MM.1S (cell line): ENCODE data around the gene ZNF385A.

Experiments used
- DNase-seq: peaks from one replicate; pipeline ENCODE4 v3.0.0-alpha.2; 2015
- H2AFZ ChIP-seq: fragments of 300-600 bp; sonication (generic); 2 replicates; pipeline ENCODE4 v1.6.0; 2016; ENCODE audit warnings: antibody characterized with exemption, low read length
- H3F3A ChIP-seq: fragments of 300-600 bp; sonication (generic); 2 replicates; pipeline ENCODE4 v1.6.1; 2016; ENCODE audit warnings: mild to moderate bottlenecking, antibody characterized with exemption, low read length, moderate library complexity, mixed read lengths; ENCODE audit not compliant: insufficient read depth
- H3K27ac ChIP-seq: fragments of 300-600 bp; sonication (generic); 2 replicates; pipeline ENCODE4 v1.5.1; 2016; ENCODE audit warnings: mild to moderate bottlenecking, low read length
- H3K27me3 ChIP-seq: fragments of 300-600 bp; sonication (generic); replicated peaks from 2 replicates; pipeline ENCODE4 v1.6.0; 2016; ENCODE audit warnings: low read length; ENCODE audit not compliant: insufficient read depth
- H3K36me3 ChIP-seq: fragments of 300-600 bp; sonication (generic); replicated peaks from 2 replicates; pipeline ENCODE4 v1.6.1; 2016; ENCODE audit warnings: mild to moderate bottlenecking, low read length, mixed read lengths; ENCODE audit not compliant: insufficient read depth
- H3K4me1 ChIP-seq: fragments of 300-600 bp; sonication (generic); 2 replicates; pipeline ENCODE4 v1.6.1; 2016; ENCODE audit warnings: low read length, mixed read lengths
- H3K4me2 ChIP-seq: fragments of 300-600 bp; sonication (generic); 2 replicates; pipeline ENCODE4 v1.6.0; 2016; ENCODE audit warnings: low read depth, low read length
- H3K4me3 ChIP-seq: fragments of 300-600 bp; sonication (generic); 2 replicates; pipeline ENCODE4 v1.5.1; 2016; ENCODE audit warnings: low read length, mixed read lengths
- H3K79me2 ChIP-seq: fragments of 300-600 bp; sonication (generic); 2 replicates; pipeline ENCODE4 v1.6.1; 2016; ENCODE audit warnings: mixed run types, low read length, mixed read lengths
- H3K9ac ChIP-seq: fragments of 300-600 bp; sonication (generic); 2 replicates; pipeline ENCODE4 v1.6.1; 2016; ENCODE audit warnings: low read length, mixed read lengths
- H3K9me2 ChIP-seq: fragments of 300-600 bp; sonication (generic); replicated peaks from 2 replicates; pipeline ENCODE4 v1.6.1; 2016; ENCODE audit warnings: mild to moderate bottlenecking, low read length, mixed read lengths; ENCODE audit not compliant: insufficient read depth
- H3K9me3 ChIP-seq: fragments of 300-600 bp; sonication (generic); replicated peaks from 2 replicates; pipeline ENCODE4 v1.6.1; 2016; ENCODE audit warnings: mild to moderate bottlenecking, low read length, mixed read lengths; ENCODE audit not compliant: insufficient read depth
- H4K20me1 ChIP-seq: fragments of 300-600 bp; sonication (generic); 2 replicates; pipeline ENCODE4 v1.6.1; 2016; ENCODE audit warnings: mild to moderate bottlenecking, low read length, moderate library complexity, mixed read lengths; ENCODE audit not compliant: insufficient read depth
- EZH2 ChIP-seq: fragments of 300-600 bp; sonication (generic); optimal IDR thresholded peaks from 2 replicates; pipeline ENCODE3; 2017; ENCODE audit warnings: low read depth, mild to moderate bottlenecking, antibody characterized with exemption, low read length, mixed read lengths
- EZH2phosphoT487 ChIP-seq: fragments of 300-600 bp; sonication (generic); IDR thresholded peaks from 2 replicates; pipeline ENCODE4 v1.6.1; 2018; ENCODE audit warnings: antibody characterized with exemption, low read length
- TF ChIP-seq, protein P1 (sequence below): fragments of 300-600 bp; sonication (generic); IDR thresholded peaks from 2 replicates; pipeline ENCODE4 v1.5.1; 2016; ENCODE audit warnings: antibody characterized with exemption, low read length, mixed read lengths

ZNF385A gene

DNA sequence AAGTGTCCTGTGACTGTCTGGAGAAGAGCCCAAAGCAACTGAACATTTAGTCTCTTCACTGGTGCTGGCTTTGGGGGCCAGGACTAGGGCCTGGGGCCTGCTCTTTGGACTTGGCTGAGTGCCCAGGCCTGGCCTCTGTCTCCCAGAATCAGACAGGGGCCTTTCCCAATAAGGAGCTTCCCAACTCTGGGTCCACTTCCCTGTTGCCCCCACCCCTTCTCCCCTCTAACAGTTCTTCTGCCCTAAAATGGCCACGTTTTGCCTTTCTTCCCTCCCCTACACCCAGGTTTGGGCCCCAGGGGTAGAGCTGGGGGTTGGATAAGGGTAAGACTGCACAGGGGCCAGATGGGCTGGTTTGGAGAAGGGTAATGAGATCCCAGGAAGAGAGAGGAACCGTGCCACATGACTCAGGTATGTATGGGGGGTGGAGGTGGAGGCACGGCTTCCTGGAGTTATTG is 44.5 kb upstream of the ZNF385A start:
- H3K4me1 ChIP-seq = no peaks in the 10 kb centered on the region
- no peak overlapping the region for H3K9ac ChIP-seq
- H3F3A ChIP-seq = no peaks in the 10 kb centered on the region
- TF ChIP-seq, protein P1, sequence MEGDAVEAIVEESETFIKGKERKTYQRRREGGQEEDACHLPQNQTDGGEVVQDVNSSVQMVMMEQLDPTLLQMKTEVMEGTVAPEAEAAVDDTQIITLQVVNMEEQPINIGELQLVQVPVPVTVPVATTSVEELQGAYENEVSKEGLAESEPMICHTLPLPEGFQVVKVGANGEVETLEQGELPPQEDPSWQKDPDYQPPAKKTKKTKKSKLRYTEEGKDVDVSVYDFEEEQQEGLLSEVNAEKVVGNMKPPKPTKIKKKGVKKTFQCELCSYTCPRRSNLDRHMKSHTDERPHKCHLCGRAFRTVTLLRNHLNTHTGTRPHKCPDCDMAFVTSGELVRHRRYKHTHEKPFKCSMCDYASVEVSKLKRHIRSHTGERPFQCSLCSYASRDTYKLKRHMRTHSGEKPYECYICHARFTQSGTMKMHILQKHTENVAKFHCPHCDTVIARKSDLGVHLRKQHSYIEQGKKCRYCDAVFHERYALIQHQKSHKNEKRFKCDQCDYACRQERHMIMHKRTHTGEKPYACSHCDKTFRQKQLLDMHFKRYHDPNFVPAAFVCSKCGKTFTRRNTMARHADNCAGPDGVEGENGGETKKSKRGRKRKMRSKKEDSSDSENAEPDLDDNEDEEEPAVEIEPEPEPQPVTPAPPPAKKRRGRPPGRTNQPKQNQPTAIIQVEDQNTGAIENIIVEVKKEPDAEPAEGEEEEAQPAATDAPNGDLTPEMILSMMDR = no peak
- no peak for TF ChIP-seq EZH2
- no peak for TF ChIP-seq EZH2phosphoT487
- H4K20me1 ChIP-seq = no peaks in the 10 kb centered on the region
- DNase-seq = no peak
- no peaks in the 10 kb centered on the region for H3K9me3 ChIP-seq
- no peaks in the 10 kb centered on the region for H3K79me2 ChIP-seq
- no peaks in the 10 kb centered on the region for H3K9me2 ChIP-seq
- H3K36me3 ChIP-seq = no peaks in the 10 kb centered on the region
- no peak overlapping the region for H2AFZ ChIP-seq
- H3K4me2 ChIP-seq = no peak overlapping the region
- H3K27ac ChIP-seq = no peak overlapping the region
- peaks cover 30% of the 10 kb centered on the region for H3K27me3 ChIP-seq
- H3K4me3 ChIP-seq = no peak overlapping the region

DNA sequence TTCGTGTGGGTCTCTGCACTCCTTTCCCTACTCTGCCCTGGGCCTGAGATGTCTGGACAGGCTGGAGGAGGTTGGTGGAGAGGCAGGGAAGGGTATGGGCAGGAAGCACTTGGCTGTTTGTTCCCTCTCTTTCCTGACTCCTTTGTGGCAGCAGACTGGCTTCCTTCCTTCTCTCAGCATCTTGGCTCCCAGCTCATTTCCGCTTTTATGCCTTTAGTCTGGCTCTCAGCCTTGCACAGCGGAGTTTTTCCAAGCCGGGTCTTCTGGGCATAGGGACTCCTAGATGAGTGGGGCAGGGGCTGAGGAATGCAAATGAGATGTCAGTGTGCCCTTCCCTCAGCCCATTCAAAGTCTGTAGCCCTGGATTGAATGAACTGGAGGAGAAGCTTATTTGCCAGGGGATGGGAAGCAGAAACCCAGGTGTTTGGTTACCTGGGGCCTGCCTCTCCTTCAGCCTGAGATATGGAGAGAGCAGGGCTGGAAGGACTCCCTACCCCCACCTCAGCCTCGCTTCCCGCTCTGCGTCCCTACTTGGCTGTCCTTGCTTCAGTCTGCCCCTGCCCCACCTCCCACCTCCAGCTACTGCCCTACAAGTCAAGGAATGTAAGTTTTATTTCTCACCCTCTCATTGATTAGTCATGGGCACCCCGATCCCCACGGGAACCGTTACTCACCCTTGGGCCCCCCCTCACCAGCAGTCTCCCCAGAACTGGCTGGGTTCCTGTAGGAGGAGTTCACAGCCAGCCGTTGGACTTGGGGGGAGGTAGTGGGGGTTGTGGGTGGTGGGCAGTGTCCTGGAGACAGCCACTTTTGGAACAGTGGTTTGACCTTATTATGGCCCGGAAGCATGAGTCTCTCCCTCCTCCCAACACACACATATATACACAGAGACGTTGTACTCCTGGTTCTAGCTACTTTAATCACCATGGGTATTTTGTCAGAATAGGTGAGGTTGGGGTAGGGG is 43.8 kb upstream of the ZNF385A start:
- H3K9ac ChIP-seq = no peak overlapping the region
- H3K4me1 ChIP-seq = no peaks in the 10 kb centered on the region
- no peaks in the 10 kb centered on the region for H3K79me2 ChIP-seq
- no peak overlapping the region for H2AFZ ChIP-seq
- no peak overlapping the region for H3K4me2 ChIP-seq
- no peaks in the 10 kb centered on the region for H3K36me3 ChIP-seq
- no peaks in the 10 kb centered on the region for H3K9me3 ChIP-seq
- TF ChIP-seq EZH2 (no peak), EZH2phosphoT487 (no peak)
- TF ChIP-seq, protein P1 = no peak
- H3K27me3 ChIP-seq = peaks cover 30% of the 10 kb centered on the region
- no peaks in the 10 kb centered on the region for H3F3A ChIP-seq
- H3K27ac ChIP-seq = no peak overlapping the region
- no peak overlapping the region for H3K4me3 ChIP-seq
- no peak for DNase-seq
- no peaks in the 10 kb centered on the region for H3K9me2 ChIP-seq
- H4K20me1 ChIP-seq = no peaks in the 10 kb centered on the region

DNA sequence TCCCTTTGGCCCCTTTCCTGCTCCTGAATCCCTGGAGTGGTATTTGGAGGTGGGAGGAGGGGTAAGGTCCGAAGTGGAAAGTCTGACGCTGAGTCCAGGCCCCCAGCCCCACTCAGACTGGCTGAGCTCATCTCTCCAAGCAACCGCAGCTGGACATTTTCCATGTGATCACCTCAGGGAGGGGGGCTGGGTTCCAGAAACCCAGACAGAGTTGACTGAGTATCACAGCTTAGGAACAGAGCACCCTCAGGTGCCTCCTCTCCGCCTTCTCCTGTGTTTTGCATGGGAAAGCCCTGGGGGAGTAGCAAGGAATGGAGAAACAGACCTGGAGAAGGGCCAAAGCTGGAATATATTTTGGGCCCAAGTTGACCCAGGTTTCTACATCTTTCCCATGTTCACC is 42.6 kb upstream of the ZNF385A start:
- no peak for DNase-seq
- Histone ChIP-seq H2AFZ (no peak overlapping the region), H3K27me3 (peaks cover 30% of the 10 kb centered on the region), H3K4me3 (no peak overlapping the region), H3F3A (no peaks in the 10 kb centered on the region), H3K27ac (no peak overlapping the region), H3K9me3 (no peaks in the 10 kb centered on the region), H3K4me1 (no peaks in the 10 kb centered on the region), H3K9ac (no peak overlapping the region), H3K9me2 (no peaks in the 10 kb centered on the region), H3K36me3 (no peaks in the 10 kb centered on the region), H3K4me2 (no peak overlapping the region), H4K20me1 (no peaks in the 10 kb centered on the region), H3K79me2 (no peaks in the 10 kb centered on the region)
- no peak for TF ChIP-seq EZH2phosphoT487
- TF ChIP-seq, protein P1 = no peak
- no peak for TF ChIP-seq EZH2
